Measurements from ENCODE around the gene GALNT1.
A peak's percentile ranks its signal among the peaks of the same experiment; 100 is the strongest.
"Not testable (repeated sequence)": the region's sequence is repeated elsewhere in the genome, so short reads cannot be mapped to it uniquely, and the experiment has no call there.

GALNT1 gene

GRCh38 chr18:35581546-35581897, at the start of gene GALNT1:
Gene GALNT1, plus strand, starts transcription at chr18:35581740. Its CDS starts 72,923 bp downstream, at chr18:35654663.
- H3K36me3 Mint-ChIP-seq (ENCODE audit: low read depth) = peaks cover 5% of the 10 kb centered on the region
- H3K27ac Mint-ChIP-seq = peak within 1 kb of the TSS; percentile 81
- no peak for DNase-seq
- H3K4me1 Mint-ChIP-seq = peaks cover 34% of the 10 kb centered on the region
- H3K9me3 Mint-ChIP-seq = peaks cover 5% of the 10 kb centered on the region
- H3K27me3 Mint-ChIP-seq = peaks cover 11% of the 10 kb centered on the region
- H3K4me3 Mint-ChIP-seq = peak within 1 kb of the TSS; percentile 81
- no peak for ATAC-seq

GRCh38 chr18:35533916-35534405, 47.6 kb upstream of the GALNT1 start:
- DNase-seq (no peak), ATAC-seq (no peak)
- no peaks in the 10 kb centered on the region for H3K36me3 Mint-ChIP-seq (ENCODE audit: low read depth)
- no peak overlapping the region for H3K4me3 Mint-ChIP-seq
- no peak overlapping the region for H3K27ac Mint-ChIP-seq
- peaks cover 23% of the 10 kb centered on the region for H3K27me3 Mint-ChIP-seq
- peaks cover 34% of the 10 kb centered on the region for H3K9me3 Mint-ChIP-seq
- no peaks in the 10 kb centered on the region for H3K4me1 Mint-ChIP-seq

GRCh38 chr18:35535297-35535696, 46.2 kb upstream of the GALNT1 start:
- no peaks in the 10 kb centered on the region for H3K4me1 Mint-ChIP-seq
- DNase-seq (no peak), ATAC-seq (no peak)
- no peak overlapping the region for H3K4me3 Mint-ChIP-seq
- peaks cover 27% of the 10 kb centered on the region for H3K9me3 Mint-ChIP-seq
- H3K27ac Mint-ChIP-seq = no peak overlapping the region
- no peaks in the 10 kb centered on the region for H3K36me3 Mint-ChIP-seq (ENCODE audit: low read depth)
- peaks cover 17% of the 10 kb centered on the region for H3K27me3 Mint-ChIP-seq

- H3K36me3 Mint-ChIP-seq (ENCODE audit: low read depth) = no peaks in the 10 kb centered on the region
- H3K9me3 Mint-ChIP-seq = peaks cover 4% of the 10 kb centered on the region
- no peak overlapping the region for H3K4me3 Mint-ChIP-seq
- ATAC-seq (no peak), DNase-seq (no peak)
- H3K27ac Mint-ChIP-seq = no peak overlapping the region
- H3K27me3 Mint-ChIP-seq = peaks cover 8% of the 10 kb centered on the region
- H3K4me1 Mint-ChIP-seq = peaks cover 4% of the 10 kb centered on the region
Measured at GRCh38 chr18:35542356-35542755, 39.2 kb upstream of the GALNT1 start.

- Mint-ChIP-seq H3K36me3 (ENCODE audit: low read depth) (no peaks in the 10 kb centered on the region), H3K27me3 (peaks cover 8% of the 10 kb centered on the region), H3K4me1 (peaks cover 6% of the 10 kb centered on the region), H3K4me3 (no peak overlapping the region), H3K9me3 (no peaks in the 10 kb centered on the region), H3K27ac (no peak overlapping the region)
- ATAC-seq = no peak
- DNase-seq = no peak
Measured at GRCh38 chr18:35547008-35547605, 34.4 kb upstream of the GALNT1 start.

GRCh38 chr18:35549564-35549963, 32.0 kb upstream of the GALNT1 start:
- H3K27ac Mint-ChIP-seq = no peak overlapping the region
- H3K4me1 Mint-ChIP-seq = peaks cover 6% of the 10 kb centered on the region
- DNase-seq (no peak), ATAC-seq (no peak)
- no peaks in the 10 kb centered on the region for H3K9me3 Mint-ChIP-seq
- H3K4me3 Mint-ChIP-seq = no peak overlapping the region
- H3K27me3 Mint-ChIP-seq = peaks cover 8% of the 10 kb centered on the region
- H3K36me3 Mint-ChIP-seq (ENCODE audit: low read depth) = no peaks in the 10 kb centered on the region

GRCh38 chr18:35553300-35553699, 28.2 kb upstream of the GALNT1 start:
- H3K36me3 Mint-ChIP-seq (ENCODE audit: low read depth) = no peaks in the 10 kb centered on the region

GRCh38 chr18:35555538-35555937, 26.0 kb upstream of the GALNT1 start:
- ATAC-seq; DNase-seq; H3K4me1 Mint-ChIP-seq; H3K27me3 Mint-ChIP-seq; H3K27ac Mint-ChIP-seq; H3K4me3 Mint-ChIP-seq; H3K36me3 Mint-ChIP-seq (ENCODE audit: low read depth); H3K9me3 Mint-ChIP-seq: not testable (repeated sequence)

More at GRCh38 chr18:35553300-35553699, 28.2 kb upstream of the GALNT1 start:
- DNase-seq (no peak), ATAC-seq (no peak)
- Mint-ChIP-seq H3K9me3 (no peaks in the 10 kb centered on the region), H3K4me3 (no peak overlapping the region), H3K27ac (no peak overlapping the region), H3K4me1 (no peaks in the 10 kb centered on the region), H3K27me3 (peaks cover 3% of the 10 kb centered on the region)

- Mint-ChIP-seq H3K4me1 (no peaks in the 10 kb centered on the region), H3K4me3 (no peak overlapping the region), H3K27me3 (peaks cover 2% of the 10 kb centered on the region), H3K9me3 (no peaks in the 10 kb centered on the region), H3K36me3 (ENCODE audit: low read depth) (no peaks in the 10 kb centered on the region), H3K27ac (no peak overlapping the region)
- DNase-seq = no peak
- no peak for ATAC-seq
Measured at GRCh38 chr18:35559867-35560266, 21.7 kb upstream of the GALNT1 start.

GRCh38 chr18:35564795-35565453, 16.6 kb upstream of the GALNT1 start:
- ATAC-seq = no peak
- no peak overlapping the region for H3K4me3 Mint-ChIP-seq
- no peaks in the 10 kb centered on the region for H3K36me3 Mint-ChIP-seq (ENCODE audit: low read depth)

GRCh38 chr18:35566019-35566418, 15.5 kb upstream of the GALNT1 start:
- no peaks in the 10 kb centered on the region for H3K4me1 Mint-ChIP-seq
- no peaks in the 10 kb centered on the region for H3K9me3 Mint-ChIP-seq
- H3K4me3 Mint-ChIP-seq = no peak overlapping the region
- no peaks in the 10 kb centered on the region for H3K27me3 Mint-ChIP-seq
- no peak for DNase-seq
- H3K27ac Mint-ChIP-seq = no peak overlapping the region
- no peak for ATAC-seq
- no peaks in the 10 kb centered on the region for H3K36me3 Mint-ChIP-seq (ENCODE audit: low read depth)

More at GRCh38 chr18:35564795-35565453, 16.6 kb upstream of the GALNT1 start:
- DNase-seq = no peak
- H3K9me3 Mint-ChIP-seq = no peaks in the 10 kb centered on the region
- no peak overlapping the region for H3K27ac Mint-ChIP-seq
- H3K4me1 Mint-ChIP-seq = no peaks in the 10 kb centered on the region
- no peaks in the 10 kb centered on the region for H3K27me3 Mint-ChIP-seq

GRCh38 chr18:35570182-35570581, 11.4 kb upstream of the GALNT1 start:
- ATAC-seq = no peak
- H3K4me3 Mint-ChIP-seq = no peak overlapping the region
- no peaks in the 10 kb centered on the region for H3K36me3 Mint-ChIP-seq (ENCODE audit: low read depth)
- no peaks in the 10 kb centered on the region for H3K27me3 Mint-ChIP-seq
- peaks cover 13% of the 10 kb centered on the region for H3K4me1 Mint-ChIP-seq
- H3K27ac Mint-ChIP-seq = no peak overlapping the region
- no peak for DNase-seq
- H3K9me3 Mint-ChIP-seq = no peaks in the 10 kb centered on the region

- no peak overlapping the region for H3K27ac Mint-ChIP-seq
- peaks cover 15% of the 10 kb centered on the region for H3K4me1 Mint-ChIP-seq
- no peak overlapping the region for H3K4me3 Mint-ChIP-seq
- no peak for DNase-seq
- no peak for ATAC-seq
- peaks cover 3% of the 10 kb centered on the region for H3K36me3 Mint-ChIP-seq (ENCODE audit: low read depth)
- peaks cover 2% of the 10 kb centered on the region for H3K27me3 Mint-ChIP-seq
- peaks cover 3% of the 10 kb centered on the region for H3K9me3 Mint-ChIP-seq
Measured at GRCh38 chr18:35571138-35571537, 10.4 kb upstream of the GALNT1 start.

- no peak for ATAC-seq
- Mint-ChIP-seq H3K9me3 (peaks cover 7% of the 10 kb centered on the region), H3K27ac (no peak overlapping the region), H3K4me3 (no peak overlapping the region), H3K36me3 (ENCODE audit: low read depth) (peaks cover 6% of the 10 kb centered on the region), H3K27me3 (peaks cover 2% of the 10 kb centered on the region), H3K4me1 (peaks cover 29% of the 10 kb centered on the region)
- no peak for DNase-seq
Measured at GRCh38 chr18:35572644-35573043, 8.9 kb upstream of the GALNT1 start.

- DNase-seq (no peak), ATAC-seq (peak; percentile 37)
- Mint-ChIP-seq H3K9me3 (peaks cover 7% of the 10 kb centered on the region), H3K27me3 (peaks cover 4% of the 10 kb centered on the region), H3K4me1 (peaks cover 34% of the 10 kb centered on the region), H3K36me3 (ENCODE audit: low read depth) (peaks cover 6% of the 10 kb centered on the region), H3K4me3 (no peak overlapping the region), H3K27ac (no peak overlapping the region)
Measured at GRCh38 chr18:35573531-35573930, 8.0 kb upstream of the GALNT1 start.
